NT2/D1 (cell line): ENCODE measurements around the gene CCDC150.

Experiments
- DNase-seq: peaks from one replicate; pipeline ENCODE4 v3.0.0-alpha.2; 2011; ENCODE audit warnings: low read depth, low spot score
- H3K27me3 ChIP-seq: 2 replicates; pipeline ENCODE4 v1.6.0; 2011; ENCODE audit warnings: mild to moderate bottlenecking; ENCODE audit not compliant: insufficient read length, insufficient read depth
- H3K36me3 ChIP-seq: 2 replicates; pipeline ENCODE4 v1.6.1; 2011; ENCODE audit warnings: mild to moderate bottlenecking, low read length, mixed read lengths; ENCODE audit not compliant: insufficient read depth, insufficient read length
- H3K4me1 ChIP-seq: 2 replicates; pipeline ENCODE4 v1.5.1; 2011; ENCODE audit not compliant: insufficient read depth, insufficient read length
- H3K4me3 ChIP-seq: 2 replicates; pipeline ENCODE4 v1.5.1; 2011; ENCODE audit warnings: low read depth; ENCODE audit not compliant: insufficient read length
- H3K9ac ChIP-seq: 2 replicates; pipeline ENCODE4 v1.6.0; 2011; ENCODE audit warnings: low read depth; ENCODE audit not compliant: insufficient read length
- H3K9me3 ChIP-seq: 2 replicates; pipeline ENCODE4 v1.5.1; 2011; ENCODE audit warnings: mild to moderate bottlenecking, low read length; ENCODE audit not compliant: insufficient read depth
- SUZ12 ChIP-seq: IDR thresholded peaks from 2 replicates; pipeline ENCODE4 v1.6.1; 2011; ENCODE audit not compliant: insufficient read length, insufficient read depth; ENCODE audit errors: extremely low read depth
- YY1 ChIP-seq: IDR thresholded peaks from 2 replicates; pipeline ENCODE4 v1.6.1; 2011; ENCODE audit not compliant: insufficient read length, insufficient read depth
- ZNF274 ChIP-seq: IDR thresholded peaks from 2 replicates; pipeline ENCODE4 v1.6.1; 2011; ENCODE audit warnings: mild to moderate bottlenecking, low read depth, low read length

The CCDC150 gene

GRCh38 chr2:196747400-196747799, 107.9 kb downstream of the CCDC150 start:
- Histone ChIP-seq H3K9me3 (no peaks in the 10 kb centered on the region), H3K36me3 (peaks cover 8% of the 10 kb centered on the region), H3K4me1 (no peaks in the 10 kb centered on the region), H3K27me3 (no peaks in the 10 kb centered on the region), H3K9ac (no peak overlapping the region), H3K4me3 (no peak overlapping the region)
- no peak for TF ChIP-seq SUZ12
- TF ChIP-seq ZNF274: no peak
- no peak for TF ChIP-seq YY1
- no peak for DNase-seq

- no peaks in the 10 kb centered on the region for H3K4me1 ChIP-seq
- H3K27me3 ChIP-seq: no peaks in the 10 kb centered on the region
- no peak for TF ChIP-seq ZNF274
- no peaks in the 10 kb centered on the region for H3K9me3 ChIP-seq
- H3K9ac ChIP-seq: no peak overlapping the region
- DNase-seq: no peak
- H3K36me3 ChIP-seq: peaks cover 2% of the 10 kb centered on the region
- H3K4me3 ChIP-seq: no peak overlapping the region
These were observed 108.6 kb downstream of the CCDC150 start for GRCh38 chr2:196748123-196748522.

GRCh38 chr2:196750291-196750923, 110.9 kb downstream of the CCDC150 start:
- DNase-seq: no peak
- Histone ChIP-seq H3K9me3 (no peaks in the 10 kb centered on the region), H3K4me3 (no peak overlapping the region), H3K27me3 (no peaks in the 10 kb centered on the region), H3K9ac (no peak overlapping the region), H3K4me1 (no peaks in the 10 kb centered on the region), H3K36me3 (no peaks in the 10 kb centered on the region)
- TF ChIP-seq YY1 (no peak), ZNF274 (no peak), SUZ12 (no peak)

GRCh38 chr2:196750977-196751631, 111.6 kb downstream of the CCDC150 start:
- Histone ChIP-seq H3K4me1 (no peaks in the 10 kb centered on the region), H3K27me3 (no peaks in the 10 kb centered on the region), H3K36me3 (no peaks in the 10 kb centered on the region), H3K4me3 (no peak overlapping the region), H3K9ac (no peak overlapping the region), H3K9me3 (no peaks in the 10 kb centered on the region)
- TF ChIP-seq YY1: no peak
- TF ChIP-seq SUZ12: no peak
- no peak for TF ChIP-seq ZNF274
- DNase-seq: peak; percentile 61

GRCh38 chr2:196758474-196759377, 119.2 kb downstream of the CCDC150 start:
- Histone ChIP-seq H3K4me3 (no peak overlapping the region), H3K4me1 (no peaks in the 10 kb centered on the region), H3K27me3 (no peaks in the 10 kb centered on the region), H3K9ac (no peak overlapping the region), H3K36me3 (peaks cover 28% of the 10 kb centered on the region), H3K9me3 (no peaks in the 10 kb centered on the region; the same call in 1 of the 2 replicates)
- no peak for DNase-seq
- TF ChIP-seq ZNF274: no peak
- TF ChIP-seq SUZ12: no peak
- TF ChIP-seq YY1: no peak

GRCh38 chr2:196759378-196759706, 119.8 kb downstream of the CCDC150 start:
- Histone ChIP-seq H3K4me1 (no peaks in the 10 kb centered on the region), H3K27me3 (no peaks in the 10 kb centered on the region), H3K36me3 (peaks cover 33% of the 10 kb centered on the region), H3K9me3 (no peaks in the 10 kb centered on the region; the same call in 1 of the 2 replicates), H3K9ac (no peak overlapping the region), H3K4me3 (no peak overlapping the region)
- no peak for DNase-seq
- TF ChIP-seq ZNF274 (no peak), YY1 (no peak), SUZ12 (no peak)

- H3K36me3 ChIP-seq: peaks cover 92% of the 10 kb centered on the region
- TF ChIP-seq YY1 (no peak), SUZ12 (no peak), ZNF274 (no peak)
- H3K4me1 ChIP-seq: no peaks in the 10 kb centered on the region
These were observed 127.6 kb downstream of the CCDC150 start for GRCh38 chr2:196767101-196767500.

More at GRCh38 chr2:196767101-196767500, 127.6 kb downstream of the CCDC150 start:
- no peak overlapping the region for H3K9ac ChIP-seq
- no peak overlapping the region for H3K4me3 ChIP-seq
- H3K27me3 ChIP-seq: no peaks in the 10 kb centered on the region
- no peaks in the 10 kb centered on the region for H3K9me3 ChIP-seq
- no peak for DNase-seq
